GM12872 (cell line): ENCODE data around the gene IL27RA.

ENCODE experiments used
- CTCF ChIP-seq: IDR thresholded peaks from 3 replicates; pipeline ENCODE4 v1.5.1; 2011; ENCODE audit warnings: low read depth, mild to moderate bottlenecking, low read length, moderate library complexity; ENCODE audit not compliant: insufficient read depth

Gene IL27RA

GRCh38 chr19:13995017-13995728, 36.4 kb upstream of the IL27RA start:
- TF ChIP-seq CTCF: no peak

GRCh38 chr19:13995878-13996765, 35.4 kb upstream of the IL27RA start:
- TF ChIP-seq CTCF: no peak

- TF ChIP-seq CTCF: no peak
These were observed 34.5 kb upstream of the IL27RA start for GRCh38 chr19:13996928-13997630.

- no peak for TF ChIP-seq CTCF
These were observed 34.0 kb upstream of the IL27RA start for GRCh38 chr19:13997631-13997962.

- no peak for TF ChIP-seq CTCF
These were observed 33.1 kb upstream of the IL27RA start for GRCh38 chr19:13998426-13998825.

- TF ChIP-seq CTCF: no peak
These were observed 32.5 kb upstream of the IL27RA start for GRCh38 chr19:13999085-13999484.

GRCh38 chr19:14000691-14001375, 30.7 kb upstream of the IL27RA start:
- no peak for TF ChIP-seq CTCF
